GM18517 (cell line): ENCODE data around the gene CALHM2.

ENCODE experiments used
- ATAC-seq: cut with Tn5 transposase; IDR thresholded peaks from one replicate; pipeline ENCODE4 v1.9.1; 2021; ENCODE audit warnings: mild to moderate bottlenecking, moderate library complexity; ENCODE audit not compliant: unreplicated experiment

Gene CALHM2

GRCh38 chr10:103451091-103451813, 918 bp downstream of the CALHM2 start:
- no peak for ATAC-seq

GRCh38 chr10:103450201-103450695, 1.9 kb downstream of the CALHM2 start:
- ATAC-seq, result no peak

- no peak for ATAC-seq
Measured at GRCh38 chr10:103449208-103450144, 2.7 kb downstream of the CALHM2 start.

GRCh38 chr10:103448746-103449145, 3.4 kb downstream of the CALHM2 start:
- no peak for ATAC-seq

GRCh38 chr10:103447187-103447586, 5.0 kb downstream of the CALHM2 start:
- no peak for ATAC-seq

GRCh38 chr10:103445767-103446567, 6.2 kb downstream of the CALHM2 start:
- no peak for ATAC-seq

- no peak for ATAC-seq
Measured at GRCh38 chr10:103445366-103445765, 6.8 kb downstream of the CALHM2 start.

GRCh38 chr10:103444478-103444877, 7.7 kb downstream of the CALHM2 start:
- no peak for ATAC-seq

- ATAC-seq, result no peak
Measured at GRCh38 chr10:103443475-103444185, 8.5 kb downstream of the CALHM2 start.

GRCh38 chr10:103442031-103442461, 10.1 kb downstream of the CALHM2 start:
- no peak for ATAC-seq

- ATAC-seq, result no peak
Measured at GRCh38 chr10:103441611-103442010, 10.6 kb downstream of the CALHM2 start.

- ATAC-seq, result no peak
Measured at GRCh38 chr10:103441206-103441605, 11.0 kb downstream of the CALHM2 start.

GRCh38 chr10:103440416-103440815, 11.8 kb downstream of the CALHM2 start:
- no peak for ATAC-seq

GRCh38 chr10:103439776-103440175, 12.4 kb downstream of the CALHM2 start:
- ATAC-seq, result no peak

- ATAC-seq, result no peak
Measured at GRCh38 chr10:103433858-103434257, 18.3 kb downstream of the CALHM2 start.

- no peak for ATAC-seq
Measured at GRCh38 chr10:103431902-103432301, 20.3 kb downstream of the CALHM2 start.

GRCh38 chr10:103429647-103430046, 22.5 kb downstream of the CALHM2 start:
- no peak for ATAC-seq

- no peak for ATAC-seq
Measured at GRCh38 chr10:103428989-103429643, 23.1 kb downstream of the CALHM2 start.

GRCh38 chr10:103427866-103428265, 24.3 kb downstream of the CALHM2 start:
- ATAC-seq, result no peak

- ATAC-seq, result no peak
Measured at GRCh38 chr10:103423748-103424147, 28.4 kb downstream of the CALHM2 start.
